HEK293T (cell line): ENCODE measurements around the gene GRIP1.

Source experiments
- ARNT ChIP-seq: fragments of 450-650 bp; IDR thresholded peaks from 2 replicates; pipeline ENCODE4 v1.6.1; 2017; ENCODE audit warnings: mild to moderate bottlenecking
- ELF4 ChIP-seq: fragments of 450-650 bp; IDR thresholded peaks from 2 replicates; pipeline ENCODE4 v1.6.1; 2017; ENCODE audit warnings: antibody characterized with exemption
- FOXM1 ChIP-seq: fragments of 450-650 bp; IDR thresholded peaks from 2 replicates; pipeline ENCODE4 v1.6.1; 2017; ENCODE audit warnings: mild to moderate bottlenecking, borderline replicate concordance
- LEF1 ChIP-seq: fragments of 450-650 bp; IDR thresholded peaks from 2 replicates; pipeline ENCODE4 v1.6.1; 2017; ENCODE audit warnings: mild to moderate bottlenecking, borderline replicate concordance

GRCh38 chr12:66694666-66695613 lies 16.1 kb upstream of the GRIP1 start:
- TF ChIP-seq LEF1 (no peak), FOXM1 (no peak), ARNT (no peak), ELF4 (no peak)
